ENCODE data around the gene USP49. TPM values are rescaled to one million over a fixed set of nuclear protein-coding genes. Genes with fewer than 3 reads are reported as not detected.
A peak's percentile ranks its signal among the peaks of the same experiment; 100 is the strongest.

Gene USP49
- total and polyA plus RNA-seq, 4 donors, result 1.8 to 8.6 (median 3.6) TPM

GRCh38 chr6:41850861-41851260 lies 44.3 kb downstream of the USP49 start:
- Histone ChIP-seq H3K27ac (ENCODE audit: low read depth in 1 of 2, low read length in 1 of 2) (no peak overlapping the region), H3K27me3 (ENCODE audit: control insufficient read depth in 3 of 3, insufficient read depth in 3 of 3, low read length in 2 of 3) (no peaks in the 10 kb centered on the region), H3K9me3 (ENCODE audit: control insufficient read depth in 4 of 4, insufficient read depth in 3 of 4, low read length in 3 of 4) (no peaks in the 10 kb centered on the region), H3K4me1 (ENCODE audit: control insufficient read depth in 5 of 5, insufficient read depth in 5 of 5, low read length in 5 of 5) (no peaks in the 10 kb centered on the region), H3K36me3 (ENCODE audit: control insufficient read depth in 4 of 4, insufficient read depth in 4 of 4, low read length in 4 of 4) (no peaks in the 10 kb centered on the region), H3K4me3 (no peak overlapping the region), H3K9ac (ENCODE audit: insufficient read depth in 1 of 2, low read length in 2 of 2) (no peak overlapping the region)
- ATAC-seq (ENCODE audit: insufficient read depth, low FRiP score) (no peak), DNase-seq (no peak)
- 98 to 100% methylated on average over 3 of the region's 3 CpGs for WGBS, 2 donors
- TF ChIP-seq, protein P1, sequence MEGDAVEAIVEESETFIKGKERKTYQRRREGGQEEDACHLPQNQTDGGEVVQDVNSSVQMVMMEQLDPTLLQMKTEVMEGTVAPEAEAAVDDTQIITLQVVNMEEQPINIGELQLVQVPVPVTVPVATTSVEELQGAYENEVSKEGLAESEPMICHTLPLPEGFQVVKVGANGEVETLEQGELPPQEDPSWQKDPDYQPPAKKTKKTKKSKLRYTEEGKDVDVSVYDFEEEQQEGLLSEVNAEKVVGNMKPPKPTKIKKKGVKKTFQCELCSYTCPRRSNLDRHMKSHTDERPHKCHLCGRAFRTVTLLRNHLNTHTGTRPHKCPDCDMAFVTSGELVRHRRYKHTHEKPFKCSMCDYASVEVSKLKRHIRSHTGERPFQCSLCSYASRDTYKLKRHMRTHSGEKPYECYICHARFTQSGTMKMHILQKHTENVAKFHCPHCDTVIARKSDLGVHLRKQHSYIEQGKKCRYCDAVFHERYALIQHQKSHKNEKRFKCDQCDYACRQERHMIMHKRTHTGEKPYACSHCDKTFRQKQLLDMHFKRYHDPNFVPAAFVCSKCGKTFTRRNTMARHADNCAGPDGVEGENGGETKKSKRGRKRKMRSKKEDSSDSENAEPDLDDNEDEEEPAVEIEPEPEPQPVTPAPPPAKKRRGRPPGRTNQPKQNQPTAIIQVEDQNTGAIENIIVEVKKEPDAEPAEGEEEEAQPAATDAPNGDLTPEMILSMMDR (IDR thresholded peaks at IDR 0.05; ENCODE audit: control extremely low read depth, extremely low read depth), result no peak

DNA sequence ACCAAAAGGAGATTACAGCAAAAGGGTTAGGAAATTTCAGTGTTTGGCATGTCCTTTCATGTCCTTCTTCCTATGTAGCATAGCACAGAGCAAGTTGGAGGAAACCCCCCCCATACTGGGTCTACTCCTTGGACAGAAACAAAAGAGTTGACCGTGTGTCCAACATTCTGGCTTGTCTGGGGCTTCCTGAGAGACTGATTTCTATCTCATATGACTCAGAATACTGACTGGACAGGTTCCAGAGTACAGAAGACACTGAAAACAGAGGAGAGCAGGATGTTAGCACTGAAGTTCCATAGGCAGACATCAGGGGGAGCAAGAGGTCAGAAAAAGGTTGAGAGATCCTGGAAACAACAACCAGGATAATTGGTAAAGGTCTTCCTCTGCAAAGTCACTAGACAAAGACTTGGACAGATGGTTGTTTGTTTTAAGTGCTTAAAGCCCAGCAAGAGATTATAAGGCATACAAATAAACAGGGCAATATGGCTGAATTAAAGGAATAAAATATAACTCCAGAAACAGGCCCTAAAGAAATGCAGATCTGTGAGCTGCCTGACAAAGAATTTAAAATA lies 48.4 kb downstream of the USP49 start:
- TF ChIP-seq, protein P1 (IDR thresholded peaks at IDR 0.05; ENCODE audit: control extremely low read depth, extremely low read depth), result peak; percentile 79
- Histone ChIP-seq H3K4me3 (no peak overlapping the region), H3K4me1 (ENCODE audit: control insufficient read depth in 5 of 5, insufficient read depth in 5 of 5, low read length in 5 of 5) (no peaks in the 10 kb centered on the region), H3K9me3 (ENCODE audit: control insufficient read depth in 4 of 4, insufficient read depth in 3 of 4, low read length in 3 of 4) (no peaks in the 10 kb centered on the region), H3K27ac (ENCODE audit: low read depth in 1 of 2, low read length in 1 of 2) (peak overlapping the region in 1 of 2 donors; percentile 17), H3K27me3 (ENCODE audit: control insufficient read depth in 3 of 3, insufficient read depth in 3 of 3, low read length in 2 of 3) (no peaks in the 10 kb centered on the region), H3K36me3 (ENCODE audit: control insufficient read depth in 4 of 4, insufficient read depth in 4 of 4, low read length in 4 of 4) (no peaks in the 10 kb centered on the region), H3K9ac (ENCODE audit: insufficient read depth in 1 of 2, low read length in 2 of 2) (no peak overlapping the region)
- DNase-seq (peak; percentile 36 to 72 (median 57)), ATAC-seq (ENCODE audit: insufficient read depth, low FRiP score) (peak; percentile 90)
- 2 to 11% methylated on average over 1 of the region's 1 CpG for WGBS, 2 donors

DNA sequence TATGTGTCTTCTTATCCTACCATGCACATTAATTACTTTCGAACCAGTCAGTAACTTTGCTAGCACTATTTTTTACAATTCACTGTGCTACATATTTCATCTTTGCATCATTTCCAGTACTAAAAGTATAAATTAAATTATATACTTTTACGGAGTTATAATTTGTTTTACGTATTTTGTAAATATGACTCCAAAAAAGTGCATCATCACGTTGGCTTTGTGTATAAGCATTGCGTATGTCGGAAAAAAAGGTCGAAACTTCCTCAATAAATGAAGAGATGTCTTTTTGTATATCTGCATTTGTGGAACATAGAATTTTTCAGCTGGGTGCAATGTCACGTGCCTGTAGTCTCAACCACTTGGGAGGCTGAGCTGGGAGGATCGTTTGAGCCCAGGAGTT lies 52.0 kb downstream of the USP49 start:
- ATAC-seq (ENCODE audit: insufficient read depth, low FRiP score) (no peak), DNase-seq (no peak)
- Histone ChIP-seq H3K4me1 (ENCODE audit: control insufficient read depth in 5 of 5, insufficient read depth in 5 of 5, low read length in 5 of 5) (no peaks in the 10 kb centered on the region), H3K27me3 (ENCODE audit: control insufficient read depth in 3 of 3, insufficient read depth in 3 of 3, low read length in 2 of 3) (no peaks in the 10 kb centered on the region), H3K36me3 (ENCODE audit: control insufficient read depth in 4 of 4, insufficient read depth in 4 of 4, low read length in 4 of 4) (no peaks in the 10 kb centered on the region), H3K9me3 (ENCODE audit: control insufficient read depth in 4 of 4, insufficient read depth in 3 of 4, low read length in 3 of 4) (no peaks in the 10 kb centered on the region), H3K4me3 (no peak overlapping the region), H3K27ac (ENCODE audit: low read depth in 1 of 2, low read length in 1 of 2) (no peak overlapping the region), H3K9ac (ENCODE audit: insufficient read depth in 1 of 2, low read length in 2 of 2) (no peak overlapping the region)
- TF ChIP-seq, protein P1 (IDR thresholded peaks at IDR 0.05; ENCODE audit: control extremely low read depth, extremely low read depth), result no peak
- 88 to 94% methylated on average over 9 of the region's 9 CpGs for WGBS, 2 donors

- Histone ChIP-seq H3K4me3 (no peak overlapping the region), H3K9ac (ENCODE audit: insufficient read depth in 1 of 2, low read length in 2 of 2) (no peak overlapping the region), H3K27ac (ENCODE audit: low read depth in 1 of 2, low read length in 1 of 2) (no peak overlapping the region), H3K4me1 (ENCODE audit: control insufficient read depth in 5 of 5, insufficient read depth in 5 of 5, low read length in 5 of 5) (peaks cover 0 to 3% (median 0%) of the 10 kb centered on the region in 5 donors), H3K36me3 (ENCODE audit: control insufficient read depth in 4 of 4, insufficient read depth in 4 of 4, low read length in 4 of 4) (no peaks in the 10 kb centered on the region), H3K9me3 (ENCODE audit: control insufficient read depth in 4 of 4, insufficient read depth in 3 of 4, low read length in 3 of 4) (no peaks in the 10 kb centered on the region), H3K27me3 (ENCODE audit: control insufficient read depth in 3 of 3, insufficient read depth in 3 of 3, low read length in 2 of 3) (no peaks in the 10 kb centered on the region)
- TF ChIP-seq, protein P1 (IDR thresholded peaks at IDR 0.05; ENCODE audit: control extremely low read depth, extremely low read depth), result no peak
- DNase-seq, result no peak
- ATAC-seq (ENCODE audit: insufficient read depth, low FRiP score), result no peak
- WGBS, 2 donors, result 86 to 88% methylated on average over 4 of the region's 4 CpGs
Measured at GRCh38 chr6:41840326-41840725, 54.8 kb downstream of the USP49 start.
